ENCODE measurements around the gene CAPRIN2.

CAPRIN2 gene

GRCh38 chr12:30754383-30754749, 385 bp downstream of the CAPRIN2 start:
- DNase-seq (ENCODE audit: low spot score) = no peak
- TF ChIP-seq CTCF (IDR thresholded peaks at IDR 0.05; ENCODE audit: extremely low read depth, insufficient read depth, missing control alignments) = no peak
- in situ Hi-C loops (cut with MboI; ENCODE audit: low pct_unique_long_range_greater_than_20kb, low sequenced_read_pairs, unreplicated experiment) = no loop called here

DNA sequence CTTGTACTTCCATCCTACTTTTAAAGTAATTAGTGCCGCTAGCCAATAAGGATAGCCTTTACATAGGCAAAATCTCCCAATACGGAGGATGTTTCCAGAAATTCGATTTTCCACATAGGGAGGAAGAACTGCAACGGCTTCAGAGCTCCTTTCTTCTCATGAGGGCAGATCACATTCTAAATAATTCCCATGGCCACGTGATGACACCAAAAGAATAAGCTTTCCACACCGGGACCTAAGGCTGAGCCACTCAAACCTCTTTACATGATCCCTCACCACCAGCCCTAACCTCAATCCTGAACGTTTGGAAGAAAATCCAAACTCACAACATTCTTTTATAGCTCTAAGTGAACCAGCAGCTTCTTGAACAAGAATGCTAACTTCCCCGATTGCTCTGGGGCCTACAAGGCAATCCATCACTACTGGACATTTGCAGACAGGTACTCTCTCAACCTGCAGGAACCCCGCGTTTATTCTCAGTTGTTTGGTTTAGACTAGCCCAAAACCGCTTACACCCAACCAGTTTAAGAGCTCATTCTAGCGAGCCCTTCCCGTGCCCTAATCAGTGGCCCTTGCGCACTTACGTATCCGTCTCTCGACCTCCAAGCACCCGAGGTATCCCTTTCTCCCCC, 884 bp downstream of the CAPRIN2 start:
- no peak for DNase-seq (ENCODE audit: low spot score)
- in situ Hi-C loops (cut with MboI; ENCODE audit: low pct_unique_long_range_greater_than_20kb, low sequenced_read_pairs, unreplicated experiment) = no loop called here
- TF ChIP-seq CTCF (IDR thresholded peaks at IDR 0.05; ENCODE audit: extremely low read depth, insufficient read depth, missing control alignments) = no peak

GRCh38 chr12:30753233-30753632, 1.5 kb downstream of the CAPRIN2 start:
- in situ Hi-C loops (cut with MboI; ENCODE audit: low pct_unique_long_range_greater_than_20kb, low sequenced_read_pairs, unreplicated experiment) = no loop called here
- peak; percentile 10 for DNase-seq (ENCODE audit: low spot score)
- peak; percentile 24 for TF ChIP-seq CTCF (IDR thresholded peaks at IDR 0.05; ENCODE audit: extremely low read depth, insufficient read depth, missing control alignments)

- no peak for TF ChIP-seq CTCF (IDR thresholded peaks at IDR 0.05; ENCODE audit: extremely low read depth, insufficient read depth, missing control alignments)
- no peak for DNase-seq (ENCODE audit: low spot score)
- in situ Hi-C loops (cut with MboI; ENCODE audit: low pct_unique_long_range_greater_than_20kb, low sequenced_read_pairs, unreplicated experiment) = no loop called here
Measured at GRCh38 chr12:30752255-30752654, 2.5 kb downstream of the CAPRIN2 start.

- DNase-seq (ENCODE audit: low spot score) = no peak
- in situ Hi-C loops (cut with MboI; ENCODE audit: low pct_unique_long_range_greater_than_20kb, low sequenced_read_pairs, unreplicated experiment) = no loop called here
- no peak for TF ChIP-seq CTCF (IDR thresholded peaks at IDR 0.05; ENCODE audit: extremely low read depth, insufficient read depth, missing control alignments)
Measured at GRCh38 chr12:30748147-30748546, 6.6 kb downstream of the CAPRIN2 start.

DNA sequence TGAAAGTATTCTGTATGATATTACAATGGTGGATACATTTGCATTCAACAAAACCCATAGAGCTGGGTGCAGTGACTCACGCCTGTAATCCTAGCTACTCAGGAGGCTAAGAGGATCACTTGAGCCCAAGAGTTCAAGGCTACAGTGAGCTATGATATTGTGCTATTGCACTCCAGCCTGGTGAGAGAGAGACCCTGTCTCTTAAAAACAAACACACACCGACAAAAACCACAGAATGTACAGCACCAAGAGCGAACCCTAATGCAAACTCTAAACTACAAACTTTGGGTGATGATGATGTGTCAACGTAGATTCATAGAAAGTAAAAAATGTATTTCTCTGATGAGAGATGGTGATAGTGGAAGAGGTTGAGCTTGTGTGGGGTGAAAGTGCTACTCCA, 8.6 kb downstream of the CAPRIN2 start:
- TF ChIP-seq CTCF (IDR thresholded peaks at IDR 0.05; ENCODE audit: extremely low read depth, insufficient read depth, missing control alignments) = no peak
- in situ Hi-C loops (cut with MboI; ENCODE audit: low pct_unique_long_range_greater_than_20kb, low sequenced_read_pairs, unreplicated experiment) = no loop called here
- no peak for DNase-seq (ENCODE audit: low spot score)

- in situ Hi-C loops (cut with MboI; ENCODE audit: low pct_unique_long_range_greater_than_20kb, low sequenced_read_pairs, unreplicated experiment) = no loop called here
- DNase-seq (ENCODE audit: low spot score) = no peak
- no peak for TF ChIP-seq CTCF (IDR thresholded peaks at IDR 0.05; ENCODE audit: extremely low read depth, insufficient read depth, missing control alignments)
Measured at GRCh38 chr12:30744321-30744720, 10.4 kb downstream of the CAPRIN2 start.
